Stimulated activated CD8-positive, alpha-beta memory T cell treated with anti-CD3 and anti-CD28 coated beads, Interleukin-4, amount 100 ng/mL, for 4 hours (primary cell): ENCODE data around the gene FAM114A2.
"Not testable (repeated sequence)": the region's sequence is repeated elsewhere in the genome, so short reads cannot be mapped to it uniquely, and the experiment has no call there.

ENCODE experiments used
- DNase-seq, 2 donors: peaks; one replicate each; pipeline ENCODE4 v3.0.0-alpha.2; 2020; ENCODE audit warnings: low read depth in 2 of 2, low spot score in 1 of 2

Gene FAM114A2

GRCh38 chr5:154038707-154039457 is at the start of gene FAM114A2, which contains the start of gene MFAP3:
TSS of gene FAM114A2 (minus strand) at chr5:154038910. CDS start at chr5:154034953, 3,957 bp downstream.
TSS of gene MFAP3 (plus strand) at chr5:154038967. CDS start at chr5:154049723, 10,756 bp downstream.
- DNase-seq = peak; percentile 58 to 76

DNA sequence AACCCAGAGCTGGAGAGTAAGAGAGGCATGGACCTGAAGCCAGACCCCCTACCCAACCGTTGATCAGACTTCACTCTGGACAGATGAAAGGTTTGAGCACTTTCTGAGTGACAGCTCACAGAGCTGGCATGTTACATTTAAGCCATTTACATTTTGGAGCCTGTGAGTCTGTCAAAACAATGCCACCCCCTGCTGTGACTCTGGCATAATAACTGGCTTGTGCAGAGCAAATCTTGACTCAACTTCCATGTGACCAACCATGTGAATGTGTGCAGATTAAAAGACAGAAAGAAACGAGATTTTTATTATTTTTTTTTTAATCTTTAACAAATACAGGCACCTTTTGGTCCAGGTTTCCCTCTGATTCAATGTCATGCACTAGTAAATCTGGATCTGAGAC is 48.5 kb upstream of the FAM114A2 start:
- no peak for DNase-seq

DNA sequence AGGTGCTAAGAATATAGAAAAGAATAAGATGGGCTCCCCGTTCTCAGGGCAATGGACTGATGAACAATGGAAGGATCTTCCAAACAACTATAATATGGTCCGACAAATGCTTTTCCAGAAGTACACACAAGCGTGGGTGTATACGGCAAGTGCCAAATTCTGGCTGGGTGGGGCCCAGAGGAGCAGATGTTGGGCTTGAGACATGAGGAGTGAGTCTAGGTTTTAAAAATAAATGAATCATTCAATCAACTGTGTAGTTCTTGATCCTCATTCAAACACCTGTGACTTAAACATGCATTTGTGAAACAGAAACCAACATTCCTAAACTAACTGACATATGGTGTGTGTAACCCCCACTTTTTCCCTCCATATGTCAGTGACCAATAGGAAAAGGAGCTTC is 47.9 kb upstream of the FAM114A2 start:
- DNase-seq = no peak

DNA sequence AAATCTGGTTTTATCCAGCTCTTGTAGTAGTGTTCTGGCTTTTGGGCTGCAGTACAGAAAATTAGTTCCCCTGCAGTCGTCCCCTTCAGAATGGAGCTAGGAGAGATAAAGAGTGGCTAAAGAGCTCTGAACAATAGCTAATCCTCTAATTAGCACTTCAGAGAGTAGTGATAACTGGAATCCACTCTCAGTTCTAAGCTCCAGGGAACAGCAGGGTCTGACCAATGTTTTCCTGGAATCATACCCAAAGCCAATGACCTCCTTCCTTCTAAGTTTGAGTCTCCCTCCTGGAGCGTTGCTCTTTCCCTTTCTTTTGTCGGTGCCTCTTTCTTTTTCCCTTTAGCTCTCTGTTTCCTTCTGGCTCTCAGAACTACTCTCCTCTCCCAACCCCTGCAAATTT is 47.4 kb upstream of the FAM114A2 start:
- no peak for DNase-seq

DNA sequence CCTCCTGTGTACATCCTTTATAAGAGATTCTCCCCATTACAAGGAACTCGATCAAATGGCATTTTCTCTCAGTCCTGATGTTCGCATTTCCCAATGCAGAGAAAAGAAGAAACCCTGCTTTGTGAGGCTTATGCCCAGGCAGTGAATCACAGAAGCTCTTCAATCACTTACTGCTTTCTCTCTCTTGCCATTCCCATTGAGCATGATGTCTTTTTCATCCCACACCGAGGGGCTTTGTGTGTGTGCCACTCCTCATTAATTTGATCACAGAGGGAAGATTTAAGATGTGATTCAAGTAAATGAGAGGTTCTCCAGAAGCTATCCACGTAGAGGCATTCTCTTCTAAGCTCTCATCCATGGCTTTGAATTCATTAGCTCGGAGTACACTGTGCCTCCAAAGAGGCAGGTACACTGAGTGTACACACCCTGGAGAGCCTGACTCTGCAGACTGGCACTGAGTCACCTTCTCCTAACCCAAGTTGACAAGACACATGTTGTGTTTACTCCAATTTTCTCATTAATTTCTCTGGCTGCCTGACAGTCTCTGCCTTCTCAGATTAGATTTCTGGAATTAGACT is 45.4 kb upstream of the FAM114A2 start:
- DNase-seq = no peak

GRCh38 chr5:154081246-154081645 is 42.5 kb upstream of the FAM114A2 start:
- no peak for DNase-seq

DNA sequence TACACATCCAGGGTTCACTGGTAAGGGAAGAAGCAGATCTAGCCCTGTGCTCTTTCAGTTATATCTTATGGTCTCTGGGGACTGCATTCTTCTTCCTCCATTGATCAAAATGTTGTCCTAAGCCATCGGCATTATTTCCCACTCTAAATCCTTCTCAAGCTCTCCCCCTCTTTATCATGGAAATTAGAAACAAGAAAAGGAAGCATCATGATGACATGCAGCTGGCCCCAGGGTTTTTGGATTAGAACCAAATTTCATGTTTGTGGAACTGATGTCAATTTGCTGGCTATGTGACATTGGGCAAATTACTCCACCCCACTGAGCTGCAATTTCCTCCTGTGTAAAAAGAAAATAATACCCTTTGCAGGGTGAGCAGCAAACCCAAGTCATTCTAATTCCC is 39.6 kb upstream of the FAM114A2 start:
- DNase-seq = no peak

DNA sequence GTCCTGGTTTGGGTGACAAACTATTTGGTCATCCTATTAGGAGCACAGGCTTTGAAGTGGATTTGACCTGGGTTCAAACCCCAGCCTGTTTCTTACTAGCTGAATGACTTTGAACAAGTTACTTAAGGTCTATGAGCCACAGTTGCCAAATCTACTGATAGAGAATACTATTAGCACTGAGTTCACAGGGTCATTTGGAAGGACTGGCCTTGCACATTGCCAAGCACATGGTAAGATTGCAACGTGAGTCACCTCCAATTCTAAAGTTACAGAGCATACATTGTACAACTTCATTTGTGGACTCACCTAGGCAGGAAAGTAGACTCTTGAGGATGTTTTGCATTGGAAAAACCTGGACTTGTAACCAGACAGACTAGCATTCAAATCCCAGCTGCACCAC is 39.0 kb upstream of the FAM114A2 start:
- no peak for DNase-seq

GRCh38 chr5:154076240-154076922 is 37.7 kb upstream of the FAM114A2 start:
- no peak for DNase-seq

DNA sequence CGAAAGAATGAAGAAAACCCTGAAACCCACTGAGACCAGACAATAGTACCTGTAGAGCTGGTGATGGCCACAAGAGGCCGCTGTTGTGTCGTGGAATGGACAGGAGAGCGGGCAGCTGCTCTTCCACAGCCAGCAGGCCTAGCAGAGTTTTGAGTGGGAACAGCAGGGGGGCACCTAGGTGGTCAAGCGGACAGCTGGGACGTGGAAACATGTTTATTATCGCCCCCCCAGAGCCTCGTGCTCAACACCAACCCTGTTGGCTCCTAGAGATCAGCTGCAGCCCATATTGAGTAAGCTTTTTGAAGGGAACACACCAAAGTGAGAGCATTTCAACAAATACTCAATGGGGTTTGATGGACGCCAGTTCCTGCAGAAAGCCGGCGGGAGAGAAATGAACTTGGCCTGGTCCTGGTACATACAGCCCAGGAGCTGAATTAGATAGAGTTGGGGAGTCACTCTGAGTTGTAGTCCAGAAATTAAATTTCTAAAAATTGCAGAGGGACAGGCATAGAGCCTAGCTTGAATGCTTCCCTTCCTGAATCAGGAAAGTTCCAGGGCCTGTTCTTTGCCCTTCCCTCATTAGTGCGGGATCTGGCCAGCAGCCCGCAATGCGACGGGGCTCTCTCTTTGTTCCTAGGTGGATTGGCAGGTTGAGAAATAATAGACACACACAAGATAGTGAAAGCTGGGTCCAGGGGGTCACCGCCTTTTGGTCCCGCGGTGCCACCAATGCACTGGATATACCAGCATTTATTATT is 33.9 kb upstream of the FAM114A2 start:
- peak; percentile 60 to 74 for DNase-seq

DNA sequence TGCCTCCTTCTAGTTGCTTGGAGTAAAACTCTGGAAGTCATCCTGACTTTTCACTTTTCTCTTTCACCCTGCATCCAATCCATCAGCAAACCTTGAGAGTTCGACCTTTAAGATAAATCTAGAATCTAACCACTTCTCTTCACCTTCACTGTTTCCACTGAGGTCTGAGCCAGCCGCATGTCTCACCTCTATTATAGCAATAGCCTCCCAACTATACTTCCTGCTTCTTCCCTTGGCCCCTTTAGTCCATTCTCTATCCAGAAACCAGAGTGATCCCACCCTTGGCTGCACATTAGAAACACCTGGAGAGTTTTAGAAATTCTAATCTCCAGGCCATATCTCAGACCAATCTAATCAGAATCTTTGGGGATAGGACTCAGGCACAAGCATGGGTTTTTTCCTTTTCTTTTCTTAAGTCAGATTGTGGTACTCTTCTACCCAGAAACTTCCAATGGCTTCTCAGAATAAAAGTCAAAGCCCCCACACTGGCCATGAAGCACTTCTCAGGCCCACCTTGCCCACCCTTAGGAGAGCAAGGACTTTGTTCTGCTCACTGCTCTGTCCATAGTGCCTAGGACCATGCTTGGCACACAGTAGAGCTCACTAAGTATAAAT is 33.2 kb upstream of the FAM114A2 start:
- no peak for DNase-seq

GRCh38 chr5:154069854-154070253 is 31.1 kb upstream of the FAM114A2 start:
- not testable (repeated sequence) for DNase-seq

- no peak for DNase-seq
Measured at GRCh38 chr5:154065971-154066370, 27.3 kb upstream of the FAM114A2 start.

- DNase-seq = no peak
Measured at GRCh38 chr5:154063372-154063771, 24.7 kb upstream of the FAM114A2 start.

DNA sequence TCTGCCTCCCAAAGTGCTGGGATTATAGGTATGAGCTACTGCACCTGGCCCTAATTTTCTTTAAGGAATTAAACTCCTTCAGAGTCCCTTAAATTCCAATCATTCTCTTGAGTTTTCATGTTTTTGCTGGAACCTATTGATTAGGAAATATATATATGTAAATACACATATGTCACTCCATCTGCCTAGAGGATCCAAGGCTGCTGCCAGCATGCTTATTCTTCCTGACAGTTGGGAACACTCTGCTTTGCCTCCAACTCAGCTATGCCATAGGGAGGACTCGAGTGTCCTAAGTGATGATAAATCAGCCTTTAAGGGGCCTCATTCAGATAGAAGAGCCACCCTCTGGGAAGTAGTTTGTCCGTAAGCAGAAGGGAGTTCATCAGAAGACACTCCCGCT is 21.9 kb upstream of the FAM114A2 start:
- no peak for DNase-seq

DNA sequence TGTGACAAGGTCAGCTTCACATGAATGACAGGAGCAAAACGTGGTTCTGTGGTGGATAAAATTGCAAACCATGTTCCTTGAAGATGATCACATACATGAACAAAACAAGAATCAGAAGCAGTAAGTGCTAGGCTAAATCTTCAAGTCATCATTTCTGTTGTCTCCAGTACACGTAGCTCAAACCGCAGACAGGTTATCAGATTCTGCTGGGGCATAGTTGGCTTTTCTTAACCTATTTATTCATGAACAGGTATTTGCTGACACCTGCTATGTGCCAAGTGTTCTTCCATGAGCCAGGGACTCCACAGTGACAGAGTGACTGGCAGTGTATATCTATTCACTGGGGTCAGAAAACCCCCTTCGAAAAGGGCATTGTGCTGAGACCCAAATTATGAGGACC is 20.9 kb upstream of the FAM114A2 start:
- no peak for DNase-seq

DNA sequence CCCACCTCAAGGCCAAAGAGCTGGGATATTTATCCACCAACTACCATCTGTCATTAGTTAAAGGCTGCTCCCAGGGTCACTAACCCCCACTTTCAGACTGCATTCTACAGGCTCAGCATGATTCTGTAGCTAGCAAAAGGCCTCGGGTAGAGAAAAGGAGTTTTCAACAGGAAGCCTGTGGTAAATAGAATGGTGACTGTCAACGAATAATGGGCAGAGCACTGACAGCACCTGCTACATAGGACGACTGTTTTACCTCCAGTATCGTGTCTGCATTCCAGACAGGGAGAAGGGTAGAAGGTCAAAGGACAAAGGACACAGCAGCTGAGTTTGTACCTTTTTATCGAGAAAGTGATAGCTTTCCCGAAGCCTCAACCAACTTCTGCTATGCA is 20.3 kb upstream of the FAM114A2 start:
- DNase-seq = no peak

DNA sequence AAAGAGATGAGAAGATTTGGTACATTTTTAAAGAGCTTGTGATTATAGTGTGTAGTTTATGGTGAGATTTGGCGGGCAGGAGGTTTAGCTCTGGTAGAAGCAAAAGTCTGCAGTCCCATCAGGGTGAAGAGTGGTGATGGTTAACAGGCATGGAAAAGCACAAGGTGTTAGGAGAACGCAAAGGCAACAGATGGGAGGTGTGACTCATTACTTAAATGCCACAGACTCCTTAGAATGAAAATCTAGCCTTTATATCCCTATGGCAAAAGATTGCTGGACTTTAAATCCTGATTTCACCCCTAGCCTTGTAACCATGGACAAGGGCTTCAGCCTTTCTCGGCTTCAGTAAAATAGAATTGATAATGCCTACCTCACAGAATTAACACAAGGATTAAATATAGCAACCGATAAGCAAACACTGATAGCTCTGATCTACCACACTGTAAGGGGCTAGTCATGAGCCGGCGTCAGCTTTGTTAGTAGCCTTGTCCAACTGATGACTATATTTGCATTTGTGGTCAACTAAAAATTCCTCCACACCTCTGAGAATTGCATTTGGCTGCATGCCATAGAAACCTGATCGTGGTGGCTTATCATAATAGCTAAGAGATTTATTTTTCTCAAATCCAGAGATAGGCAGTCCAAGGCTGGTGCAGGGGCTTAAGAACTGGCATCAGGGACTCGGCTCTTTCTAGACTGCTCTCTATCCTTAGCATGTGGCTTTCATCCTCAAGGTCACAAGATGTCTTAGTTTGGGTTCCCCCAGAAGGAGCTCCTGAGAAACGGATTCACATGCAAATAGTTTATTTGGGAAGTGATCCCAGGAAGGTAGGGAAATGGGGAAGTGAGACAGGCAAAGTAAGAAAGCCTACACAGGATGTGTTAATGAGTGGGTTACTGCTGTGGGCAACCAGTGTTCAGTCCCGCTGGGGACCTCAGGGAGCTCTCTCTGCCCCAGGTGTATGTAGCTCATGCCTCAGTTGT is 19.6 kb upstream of the FAM114A2 start:
- no peak for DNase-seq

DNA sequence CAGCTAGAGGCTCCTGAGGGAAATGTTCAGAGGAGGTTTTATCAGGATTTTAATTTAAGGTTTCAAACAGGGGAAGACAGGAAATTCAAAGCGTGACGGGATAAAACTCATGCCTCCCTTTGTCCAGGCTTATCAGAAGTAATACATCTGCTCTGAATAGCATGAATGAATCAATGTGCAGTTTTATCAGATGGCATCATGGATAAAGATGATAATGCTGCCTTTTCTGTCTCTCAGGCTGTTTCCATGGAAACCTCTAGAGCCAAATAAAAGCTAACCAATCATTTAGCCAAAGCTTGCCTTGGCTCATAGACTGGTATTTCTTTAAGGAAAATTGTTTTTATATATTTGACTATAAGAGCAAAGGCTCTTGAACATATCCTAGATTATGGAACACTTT is 16.5 kb upstream of the FAM114A2 start:
- no peak for DNase-seq

DNA sequence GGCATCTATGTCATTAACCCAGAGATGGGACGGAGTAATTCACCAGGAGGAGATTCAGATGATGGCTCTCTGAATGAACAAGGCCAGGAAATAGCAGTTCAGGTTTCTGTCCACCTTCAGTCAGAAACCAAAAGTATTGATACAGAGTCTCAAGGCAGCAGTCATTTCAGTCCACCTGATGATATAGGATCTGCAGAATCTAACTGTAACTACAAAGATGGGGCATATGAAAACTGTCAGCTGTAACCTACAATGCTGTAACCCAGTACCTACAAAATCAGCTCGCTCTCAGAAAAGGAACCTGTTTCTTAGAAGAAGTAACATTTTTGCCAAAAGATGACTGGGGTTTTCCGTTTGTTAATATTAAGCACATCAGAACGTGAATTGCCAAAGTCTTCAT is 14.8 kb upstream of the FAM114A2 start:
- DNase-seq = no peak
